ENCODE results near the gene XPR1. TPM values are rescaled to one million over a fixed set of nuclear protein-coding genes. Genes with fewer than 3 reads are reported as not detected.

The XPR1 gene
- total and polyA plus RNA-seq, 7 donors, result 3.7 to 19.1 (median 11.2) TPM

GRCh38 chr1:180731131-180731530 lies 99.3 kb downstream of the XPR1 start:
- ATAC-seq, result no peak
- 99% methylated on average over 4 of the region's 4 CpGs for WGBS, 3 donors
- Histone ChIP-seq H3K27ac (no peak overlapping the region), H3K4me1 (no peaks in the 10 kb centered on the region), H3K27me3 (ENCODE audit: insufficient read depth in 3 of 3, low read length in 2 of 3) (no peaks in the 10 kb centered on the region), H3K36me3 (ENCODE audit: insufficient read depth in 1 of 2, low read depth in 1 of 2) (no peaks in the 10 kb centered on the region), H3K4me3 (no peak overlapping the region), H3K9me3 (peaks cover 43% of the 10 kb centered on the region)
- intact Hi-C loops (cut with DNase I), result no loop called here
- no peak for DNase-seq
- TF ChIP-seq, protein P1, sequence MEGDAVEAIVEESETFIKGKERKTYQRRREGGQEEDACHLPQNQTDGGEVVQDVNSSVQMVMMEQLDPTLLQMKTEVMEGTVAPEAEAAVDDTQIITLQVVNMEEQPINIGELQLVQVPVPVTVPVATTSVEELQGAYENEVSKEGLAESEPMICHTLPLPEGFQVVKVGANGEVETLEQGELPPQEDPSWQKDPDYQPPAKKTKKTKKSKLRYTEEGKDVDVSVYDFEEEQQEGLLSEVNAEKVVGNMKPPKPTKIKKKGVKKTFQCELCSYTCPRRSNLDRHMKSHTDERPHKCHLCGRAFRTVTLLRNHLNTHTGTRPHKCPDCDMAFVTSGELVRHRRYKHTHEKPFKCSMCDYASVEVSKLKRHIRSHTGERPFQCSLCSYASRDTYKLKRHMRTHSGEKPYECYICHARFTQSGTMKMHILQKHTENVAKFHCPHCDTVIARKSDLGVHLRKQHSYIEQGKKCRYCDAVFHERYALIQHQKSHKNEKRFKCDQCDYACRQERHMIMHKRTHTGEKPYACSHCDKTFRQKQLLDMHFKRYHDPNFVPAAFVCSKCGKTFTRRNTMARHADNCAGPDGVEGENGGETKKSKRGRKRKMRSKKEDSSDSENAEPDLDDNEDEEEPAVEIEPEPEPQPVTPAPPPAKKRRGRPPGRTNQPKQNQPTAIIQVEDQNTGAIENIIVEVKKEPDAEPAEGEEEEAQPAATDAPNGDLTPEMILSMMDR (IDR thresholded peaks at IDR 0.05), result no peak

DNA sequence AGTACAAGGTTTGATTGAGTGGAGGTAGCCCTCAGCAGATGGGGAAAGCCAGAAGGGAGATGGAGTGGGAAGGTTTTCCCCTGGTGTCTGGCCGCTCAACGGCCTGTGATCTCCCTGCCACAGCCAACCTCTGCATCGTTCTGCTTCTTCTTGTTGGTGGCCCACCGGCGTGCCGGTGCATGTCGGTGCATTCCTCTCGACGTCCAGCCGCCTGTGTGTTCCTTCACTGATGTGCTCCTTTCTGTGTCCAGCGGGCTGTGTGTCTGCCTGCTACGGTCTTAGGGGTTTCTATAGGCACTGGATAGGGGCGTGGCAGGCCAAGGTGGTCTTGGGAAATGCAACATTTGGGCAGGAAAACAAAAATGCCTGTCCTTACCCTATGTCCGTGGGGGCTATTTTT lies 101.0 kb downstream of the XPR1 start:
- Histone ChIP-seq H3K27me3 (ENCODE audit: insufficient read depth in 3 of 3, low read length in 2 of 3) (no peaks in the 10 kb centered on the region), H3K27ac (no peak overlapping the region), H3K4me3 (no peak overlapping the region), H3K9me3 (peaks cover 43% of the 10 kb centered on the region), H3K4me1 (no peaks in the 10 kb centered on the region), H3K36me3 (ENCODE audit: insufficient read depth in 1 of 2, low read depth in 1 of 2) (no peaks in the 10 kb centered on the region)
- intact Hi-C loops (cut with DNase I), result no loop called here
- TF ChIP-seq, protein P1 (IDR thresholded peaks at IDR 0.05), result no peak
- 95 to 98% (median 97%) methylated on average over 14 of the region's 14 CpGs for WGBS, 3 donors
- DNase-seq (no peak), ATAC-seq (no peak)

DNA sequence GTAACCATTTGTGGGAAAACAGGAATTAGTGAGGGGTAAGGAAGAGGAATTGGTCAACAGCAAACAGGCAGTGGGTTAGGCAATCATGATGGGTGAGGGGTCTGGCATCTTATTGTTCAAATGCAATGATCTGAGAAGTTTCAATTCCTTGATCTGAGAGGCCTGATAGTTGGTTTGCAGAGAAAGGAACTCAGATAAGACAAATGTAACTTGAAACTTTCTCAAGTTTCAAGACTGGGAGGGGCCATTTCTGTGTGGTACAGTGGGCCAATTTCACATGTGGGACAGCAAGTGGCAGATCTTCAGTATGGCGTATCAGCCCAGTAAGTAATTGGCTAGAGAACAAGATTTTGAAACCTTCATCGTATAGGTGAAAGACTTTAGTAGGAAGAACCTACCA lies 102.5 kb downstream of the XPR1 start:
- Histone ChIP-seq H3K4me1 (no peaks in the 10 kb centered on the region), H3K27me3 (ENCODE audit: insufficient read depth in 3 of 3, low read length in 2 of 3) (no peaks in the 10 kb centered on the region), H3K36me3 (ENCODE audit: insufficient read depth in 1 of 2, low read depth in 1 of 2) (no peaks in the 10 kb centered on the region), H3K27ac (no peak overlapping the region), H3K4me3 (no peak overlapping the region), H3K9me3 (peaks cover 35% of the 10 kb centered on the region)
- DNase-seq (no peak), ATAC-seq (no peak)
- TF ChIP-seq, protein P1 (IDR thresholded peaks at IDR 0.05), result no peak
- intact Hi-C loops (cut with DNase I), result no loop called here
- 92 to 97% (median 95%) methylated on average over 2 of the region's 2 CpGs for WGBS, 3 donors

DNA sequence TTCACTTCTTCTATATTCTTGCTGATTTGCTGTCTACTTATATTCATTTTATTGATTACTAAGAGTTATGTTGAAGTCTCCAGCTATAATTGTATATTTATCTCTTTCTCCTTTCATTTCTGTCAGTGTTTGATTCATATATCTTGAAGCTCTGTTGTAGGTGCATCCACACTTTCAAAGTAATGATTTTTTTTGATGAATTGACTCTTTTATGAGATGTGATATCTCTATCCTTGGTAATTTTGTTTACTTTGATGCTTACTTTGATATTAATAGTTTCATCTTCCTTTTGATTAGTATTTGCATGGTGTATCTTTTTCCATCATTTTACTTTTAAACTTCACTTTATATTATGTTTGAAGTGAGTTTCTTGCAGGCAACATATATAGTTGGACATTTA lies 110.8 kb downstream of the XPR1 start:
- no peaks in the 10 kb centered on the region for H3K27me3 ChIP-seq (ENCODE audit: insufficient read depth in 3 of 3, low read length in 2 of 3)
- H3K4me3 ChIP-seq, result no peak overlapping the region
- no peak overlapping the region for H3K27ac ChIP-seq
- H3K4me1 ChIP-seq, result no peaks in the 10 kb centered on the region
- DNase-seq, result no peak
- no peak for ATAC-seq
- intact Hi-C loops (cut with DNase I), result no loop called here
- TF ChIP-seq, protein P1 (IDR thresholded peaks at IDR 0.05), result no peak
- H3K36me3 ChIP-seq (ENCODE audit: insufficient read depth in 1 of 2, low read depth in 1 of 2), result no peaks in the 10 kb centered on the region
- H3K9me3 ChIP-seq, result peaks cover 11% of the 10 kb centered on the region

DNA sequence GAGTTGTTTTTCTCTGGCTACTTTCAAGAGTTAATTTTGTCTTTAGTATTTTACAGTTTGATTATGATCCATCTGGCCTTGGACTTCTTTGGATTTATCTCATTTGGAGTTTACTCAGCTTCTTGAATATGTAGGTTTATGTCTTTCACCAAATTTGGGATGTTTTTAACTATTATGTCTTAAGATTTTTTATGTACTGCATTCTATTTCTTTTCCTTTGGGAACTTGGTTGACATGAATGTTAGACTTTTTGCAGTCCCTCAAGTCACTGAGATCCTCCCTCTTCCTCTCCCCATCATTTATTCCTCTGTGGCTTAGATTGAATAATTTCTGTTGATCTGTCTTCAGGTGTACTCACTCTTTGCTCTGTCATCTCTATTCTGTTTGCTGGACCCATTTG lies 112.0 kb downstream of the XPR1 start:
- Histone ChIP-seq H3K27ac (no peak overlapping the region), H3K36me3 (ENCODE audit: insufficient read depth in 1 of 2, low read depth in 1 of 2) (no peaks in the 10 kb centered on the region), H3K9me3 (peaks cover 11% of the 10 kb centered on the region), H3K4me1 (no peaks in the 10 kb centered on the region), H3K4me3 (no peak overlapping the region), H3K27me3 (ENCODE audit: insufficient read depth in 3 of 3, low read length in 2 of 3) (no peaks in the 10 kb centered on the region)
- TF ChIP-seq, protein P1 (IDR thresholded peaks at IDR 0.05), result no peak
- intact Hi-C loops (cut with DNase I), result no loop called here
- ATAC-seq, result no peak
- no peak for DNase-seq

Data from psoas muscle (tissue), 8 donors.